ENCODE data around the gene ZNF385A.
"Not testable (repeated sequence)": the region's sequence is repeated elsewhere in the genome, so short reads cannot be mapped to it uniquely, and the experiment has no call there.

Gene ZNF385A

GRCh38 chr12:54352891-54353874 lies 31.4 kb downstream of the ZNF385A start:
- DNase-seq = peak; percentile 79

- peak; percentile 86 for DNase-seq
Measured at GRCh38 chr12:54352022-54352531, 32.5 kb downstream of the ZNF385A start.

GRCh38 chr12:54351341-54351740 lies 33.2 kb downstream of the ZNF385A start:
- DNase-seq = no peak

GRCh38 chr12:54350743-54351142 lies 33.8 kb downstream of the ZNF385A start:
- no peak for DNase-seq

GRCh38 chr12:54349679-54350078 lies 34.9 kb downstream of the ZNF385A start:
- no peak for DNase-seq

GRCh38 chr12:54349036-54349435 lies 35.5 kb downstream of the ZNF385A start:
- DNase-seq = no peak

GRCh38 chr12:54341378-54342300 lies 42.9 kb downstream of the ZNF385A start:
- no peak for DNase-seq

- no peak for DNase-seq
Measured at GRCh38 chr12:54340846-54341245, 43.7 kb downstream of the ZNF385A start.

- no peak for DNase-seq
Measured at GRCh38 chr12:54338698-54339296, 45.7 kb downstream of the ZNF385A start.

GRCh38 chr12:54337854-54338650 lies 46.5 kb downstream of the ZNF385A start:
- no peak for DNase-seq

GRCh38 chr12:54337280-54337842 lies 47.2 kb downstream of the ZNF385A start:
- no peak for DNase-seq

GRCh38 chr12:54333420-54334034 lies 51.0 kb downstream of the ZNF385A start:
- DNase-seq = no peak

GRCh38 chr12:54331461-54331860 lies 53.1 kb downstream of the ZNF385A start:
- no peak for DNase-seq

- no peak for DNase-seq
Measured at GRCh38 chr12:54330442-54330841, 54.1 kb downstream of the ZNF385A start.

GRCh38 chr12:54329759-54330158 lies 54.8 kb downstream of the ZNF385A start:
- DNase-seq = no peak

GRCh38 chr12:54328595-54329337 lies 55.8 kb downstream of the ZNF385A start:
- no peak for DNase-seq

GRCh38 chr12:54325442-54326109 lies 59.0 kb downstream of the ZNF385A start:
- DNase-seq = not testable (repeated sequence)

- DNase-seq = peak; percentile 99
Measured at GRCh38 chr12:54324617-54325441, 59.7 kb downstream of the ZNF385A start, which contains the start of gene COPZ1. TSS of gene COPZ1 (plus strand) at chr12:54325131. CDS start at chr12:54325164, 33 bp downstream.

GRCh38 chr12:54321363-54321762 lies 63.2 kb downstream of the ZNF385A start:
- DNase-seq = no peak
